Measurements from ENCODE around the gene CIT. TPM values are rescaled to one million over a fixed set of nuclear protein-coding genes. Genes with fewer than 3 reads are reported as not detected.

The CIT gene
- total and polyA plus RNA-seq, 9 of the 15 experiments (the other 6 are each of a cell fraction or from before 2014, with no cell fraction given): 1.1 to 46.7 (median 21.3) TPM

DNA sequence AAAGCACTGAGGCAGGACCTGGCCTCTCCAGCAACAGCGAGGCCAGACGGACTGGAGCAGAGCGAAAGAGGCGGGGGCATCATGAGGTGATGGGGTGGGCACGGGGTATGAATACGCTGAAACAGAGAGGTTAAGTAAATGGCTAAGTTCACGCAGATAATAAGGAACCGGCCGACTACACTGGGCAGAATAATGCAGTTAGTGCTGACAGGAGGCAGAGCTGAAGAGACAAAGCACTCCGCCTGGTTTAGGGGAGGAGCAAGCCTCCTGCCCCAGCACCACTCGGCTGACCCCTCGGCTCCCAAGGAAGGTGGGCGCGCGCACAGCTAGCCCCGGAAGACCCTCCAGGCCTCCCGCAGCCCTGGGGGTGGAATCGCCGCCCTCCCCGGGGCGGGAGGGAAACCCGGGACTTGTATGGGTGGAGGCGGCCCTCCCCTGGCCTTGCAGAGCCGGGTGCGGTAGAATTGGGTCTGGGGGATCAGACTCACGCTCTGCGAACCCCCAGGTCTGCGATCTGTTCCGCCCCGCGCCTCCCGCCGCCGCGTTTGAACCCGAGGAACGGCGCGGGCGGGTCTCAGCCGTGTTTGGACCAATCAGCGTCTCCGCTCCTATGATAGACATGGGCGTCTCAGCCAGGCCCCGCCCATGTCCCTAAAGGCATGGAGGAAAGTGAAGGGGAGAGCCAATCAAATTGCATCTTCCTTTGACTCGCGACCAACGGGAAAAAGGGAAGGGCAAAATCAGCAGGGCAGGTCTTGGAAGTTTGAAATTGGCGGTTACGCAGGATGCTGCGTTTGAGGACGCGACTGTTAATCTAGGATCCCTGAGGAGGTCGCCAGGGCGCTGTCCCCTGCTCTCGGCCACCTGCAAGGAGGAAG lies at the start of gene CIT (continued):
- peak; percentile 80 for TF ChIP-seq FOS (IDR thresholded peaks at IDR 0.05; ENCODE audit: extremely low read depth, insufficient read length)
- TF ChIP-seq PRDM10 (IDR thresholded peaks at IDR 0.05; ENCODE audit: partially characterized antibody): peak; percentile 66
- peak; percentile 79 to 82 for TF ChIP-seq NRF1 (conservative IDR thresholded peaks at IDR 0.05 in 1 of 2, IDR thresholded peaks at IDR 0.05 in 1 of 2)
- TF ChIP-seq TEAD1 (CRISPR knock-in tag; IDR thresholded peaks at IDR 0.05): peak in 1 of 2 experiments; percentile 33; a peak in 1 of 4 replicates
- no peak for TF ChIP-seq ZNF707 (CRISPR knock-in tag; conservative IDR thresholded peaks at IDR 0.05)
- peak; percentile 19; the same call in 1 of the 2 replicates for TF ChIP-seq LCOR (CRISPR knock-in tag; IDR thresholded peaks at IDR 0.05)
- no peak for TF ChIP-seq ZNF699 (CRISPR knock-in tag; IDR thresholded peaks at IDR 0.05; ENCODE audit: insufficient replicate concordance)

Data from K562 (cell line).